ENCODE data around the gene CCDC24. TPM values are rescaled to one million over a fixed set of nuclear protein-coding genes. Genes with fewer than 3 reads are reported as not detected.
A peak's percentile ranks its signal among the peaks of the same experiment; 100 is the strongest.

Gene CCDC24
- total and polyA plus RNA-seq, 2 of the 13 experiments (the other 11 are each of a cell fraction or from before 2014, with no cell fraction given) = 1.4 to 2.9 TPM

DNA sequence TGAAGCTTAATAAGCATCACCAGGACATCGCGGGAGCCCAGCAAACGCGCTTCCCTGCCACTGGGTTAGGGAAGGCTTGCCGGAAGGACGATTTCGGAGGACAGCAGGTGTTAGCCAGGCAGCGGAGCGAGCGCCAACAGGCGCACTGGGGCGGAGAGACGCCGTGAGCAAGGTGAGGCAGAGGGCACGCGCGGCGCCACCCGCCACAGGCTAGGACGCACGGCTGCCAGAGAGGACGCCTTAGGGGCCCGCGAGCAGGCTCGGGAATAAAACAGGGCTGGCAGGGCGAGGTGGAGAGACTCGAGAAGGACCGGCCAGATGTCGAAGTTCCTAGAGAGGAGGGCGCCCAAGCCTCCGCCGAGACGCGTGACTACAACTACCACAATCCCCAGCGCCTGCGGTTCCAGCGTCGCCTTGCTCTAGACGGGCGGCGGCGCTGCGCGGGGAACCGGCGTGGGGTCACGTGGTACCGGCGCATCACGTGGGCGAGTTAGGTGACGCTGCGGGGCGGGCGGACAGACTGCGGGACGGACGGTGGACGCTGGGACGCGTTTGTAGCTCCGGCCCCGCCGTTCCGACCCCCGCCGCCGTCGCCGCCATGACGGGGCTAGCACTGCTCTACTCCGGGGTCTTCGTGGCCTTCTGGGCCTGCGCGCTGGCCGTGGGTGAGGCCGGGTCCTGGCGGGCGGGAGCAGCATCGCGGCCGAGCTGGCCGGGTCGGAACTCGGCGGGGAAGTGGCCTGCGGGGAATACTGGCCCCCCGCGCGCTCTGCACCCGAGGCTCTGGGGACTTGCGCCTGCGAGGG, 16.8 kb upstream of the CCDC24 start, which contains the start of gene ATP6V0B (continued):
- peak; percentile 20; the same call in 1 of the 2 replicates for TF ChIP-seq TFAP4 (IDR thresholded peaks at IDR 0.05; ENCODE audit: borderline replicate concordance, low read depth)
- TF ChIP-seq ZNF691 (CRISPR knock-in tag; IDR thresholded peaks at IDR 0.05; ENCODE audit: borderline replicate concordance, low read depth) = no peak
- peak; percentile 49; the same call in 1 of the 2 replicates for TF ChIP-seq MIXL1 (CRISPR knock-in tag; IDR thresholded peaks at IDR 0.05)
- TF ChIP-seq, protein P1, sequence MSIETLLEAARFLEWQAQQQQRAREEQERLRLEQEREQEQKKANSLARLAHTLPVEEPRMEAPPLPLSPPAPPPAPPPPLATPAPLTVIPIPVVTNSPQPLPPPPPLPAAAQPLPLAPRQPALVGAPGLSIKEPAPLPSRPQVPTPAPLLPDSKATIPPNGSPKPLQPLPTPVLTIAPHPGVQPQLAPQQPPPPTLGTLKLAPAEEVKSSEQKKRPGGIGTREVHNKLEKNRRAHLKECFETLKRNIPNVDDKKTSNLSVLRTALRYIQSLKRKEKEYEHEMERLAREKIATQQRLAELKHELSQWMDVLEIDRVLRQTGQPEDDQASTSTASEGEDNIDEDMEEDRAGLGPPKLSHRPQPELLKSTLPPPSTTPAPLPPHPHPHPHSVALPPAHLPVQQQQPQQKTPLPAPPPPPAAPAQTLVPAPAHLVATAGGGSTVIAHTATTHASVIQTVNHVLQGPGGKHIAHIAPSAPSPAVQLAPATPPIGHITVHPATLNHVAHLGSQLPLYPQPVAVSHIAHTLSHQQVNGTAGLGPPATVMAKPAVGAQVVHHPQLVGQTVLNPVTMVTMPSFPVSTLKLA (IDR thresholded peaks at IDR 0.05) = peak; percentile 93
- TF ChIP-seq ZNF256 (CRISPR knock-in tag; conservative IDR thresholded peaks at IDR 0.05) = no peak
- 0 out of 2 replicates have a peak, but pooled peaks have one; percentile 8 for TF ChIP-seq ESRRA (CRISPR knock-in tag; IDR thresholded peaks at IDR 0.05; ENCODE audit: low read depth)
- peak; percentile 59; the same call in 1 of the 2 replicates for TF ChIP-seq SP4 (CRISPR knock-in tag; IDR thresholded peaks at IDR 0.05)
- TF ChIP-seq, protein P2, sequence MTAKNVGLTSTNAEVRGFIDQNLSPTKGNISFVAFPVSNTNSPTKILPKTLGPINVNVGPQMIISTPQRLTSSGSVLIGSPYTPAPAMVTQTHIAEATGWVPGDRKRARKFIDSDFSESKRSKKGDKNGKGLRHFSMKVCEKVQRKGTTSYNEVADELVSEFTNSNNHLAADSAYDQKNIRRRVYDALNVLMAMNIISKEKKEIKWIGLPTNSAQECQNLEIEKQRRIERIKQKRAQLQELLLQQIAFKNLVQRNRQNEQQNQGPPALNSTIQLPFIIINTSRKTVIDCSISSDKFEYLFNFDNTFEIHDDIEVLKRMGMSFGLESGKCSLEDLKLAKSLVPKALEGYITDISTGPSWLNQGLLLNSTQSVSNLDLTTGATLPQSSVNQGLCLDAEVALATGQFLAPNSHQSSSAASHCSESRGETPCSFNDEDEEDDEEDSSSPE (CRISPR knock-in tag; IDR thresholded peaks at IDR 0.05) = peak; percentile 86
- peak; percentile 67 for TF ChIP-seq NFYB (CRISPR knock-in tag; IDR thresholded peaks at IDR 0.05)
- TF ChIP-seq, protein P3, sequence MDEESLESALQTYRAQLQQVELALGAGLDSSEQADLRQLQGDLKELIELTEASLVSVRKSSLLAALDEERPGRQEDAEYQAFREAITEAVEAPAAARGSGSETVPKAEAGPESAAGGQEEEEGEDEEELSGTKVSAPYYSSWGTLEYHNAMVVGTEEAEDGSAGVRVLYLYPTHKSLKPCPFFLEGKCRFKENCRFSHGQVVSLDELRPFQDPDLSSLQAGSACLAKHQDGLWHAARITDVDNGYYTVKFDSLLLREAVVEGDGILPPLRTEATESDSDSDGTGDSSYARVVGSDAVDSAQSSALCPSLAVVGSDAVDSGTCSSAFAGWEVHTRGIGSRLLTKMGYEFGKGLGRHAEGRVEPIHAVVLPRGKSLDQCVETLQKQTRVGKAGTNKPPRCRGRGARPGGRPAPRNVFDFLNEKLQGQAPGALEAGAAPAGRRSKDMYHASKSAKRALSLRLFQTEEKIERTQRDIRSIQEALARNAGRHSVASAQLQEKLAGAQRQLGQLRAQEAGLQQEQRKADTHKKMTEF (CRISPR knock-in tag; IDR thresholded peaks at IDR 0.05) = peak; percentile 73; the same call in 1 of the 2 replicates
- peak; percentile 76 for TF ChIP-seq ZNF441 (CRISPR knock-in tag; IDR thresholded peaks at IDR 0.05; ENCODE audit: borderline replicate concordance)
- peak in 1 of 2 experiments; percentile 71; a peak in 2 of 4 replicates for TF ChIP-seq POLR2A (IDR thresholded peaks at IDR 0.05; ENCODE audit: insufficient read depth in 1 of 2, low read depth in 2 of 2, low read length in 2 of 2)
- no peak for TF ChIP-seq KLF13 (CRISPR knock-in tag; IDR thresholded peaks at IDR 0.05)
- TF ChIP-seq, protein P4, sequence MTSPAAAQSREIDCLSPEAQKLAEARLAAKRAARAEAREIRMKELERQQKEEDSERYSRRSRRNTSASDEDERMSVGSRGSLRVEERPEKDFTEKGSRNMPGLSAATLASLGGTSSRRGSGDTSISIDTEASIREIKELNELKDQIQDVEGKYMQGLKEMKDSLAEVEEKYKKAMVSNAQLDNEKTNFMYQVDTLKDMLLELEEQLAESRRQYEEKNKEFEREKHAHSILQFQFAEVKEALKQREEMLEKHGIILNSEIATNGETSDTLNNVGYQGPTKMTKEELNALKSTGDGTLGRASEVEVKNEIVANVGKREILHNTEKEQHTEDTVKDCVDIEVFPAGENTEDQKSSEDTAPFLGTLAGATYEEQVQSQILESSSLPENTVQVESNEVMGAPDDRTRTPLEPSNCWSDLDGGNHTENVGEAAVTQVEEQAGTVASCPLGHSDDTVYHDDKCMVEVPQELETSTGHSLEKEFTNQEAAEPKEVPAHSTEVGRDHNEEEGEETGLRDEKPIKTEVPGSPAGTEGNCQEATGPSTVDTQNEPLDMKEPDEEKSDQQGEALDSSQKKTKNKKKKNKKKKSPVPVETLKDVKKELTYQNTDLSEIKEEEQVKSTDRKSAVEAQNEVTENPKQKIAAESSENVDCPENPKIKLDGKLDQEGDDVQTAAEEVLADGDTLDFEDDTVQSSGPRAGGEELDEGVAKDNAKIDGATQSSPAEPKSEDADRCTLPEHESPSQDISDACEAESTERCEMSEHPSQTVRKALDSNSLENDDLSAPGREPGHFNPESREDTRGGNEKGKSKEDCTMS (CRISPR knock-in tag; conservative IDR thresholded peaks at IDR 0.05) = no peak
- TF ChIP-seq ZNF619 (CRISPR knock-in tag; IDR thresholded peaks at IDR 0.05) = no peak
- TF ChIP-seq ZNF3 (CRISPR knock-in tag; IDR thresholded peaks at IDR 0.05) = no peak
- peak; percentile 92; the same call in 1 of the 2 replicates for TF ChIP-seq ZNF607 (CRISPR knock-in tag; IDR thresholded peaks at IDR 0.05; ENCODE audit: borderline replicate concordance)
- TF ChIP-seq RCOR2 (CRISPR knock-in tag; IDR thresholded peaks at IDR 0.05) = no peak
- TF ChIP-seq ZFYVE20 (CRISPR knock-in tag; IDR thresholded peaks at IDR 0.05; ENCODE audit: borderline replicate concordance, low read depth) = no peak
- TF ChIP-seq GLI4 (CRISPR knock-in tag; IDR thresholded peaks at IDR 0.05; ENCODE audit: borderline replicate concordance) = no peak
- TF ChIP-seq HNRNPLL (IDR thresholded peaks at IDR 0.05; ENCODE audit: low read depth, low read length, poor library complexity, severe bottlenecking) = peak; percentile 92

All from HepG2 (cell line).